CD4-positive, alpha-beta T cell (primary cell): ENCODE data around the gene PIP4K2A. TPM values are rescaled to one million over a fixed set of nuclear protein-coding genes. Genes with fewer than 3 reads are reported as not detected.

Source experiments
- ATAC-seq: fragments of 200-7000 bp; cut with Tn5 transposase; one replicate; pipeline ENCODE4 v1.10.0; 2022; ENCODE audit warnings: mild to moderate bottlenecking; ENCODE audit not compliant: poor library complexity
- CTCF ChIA-PET: fragments of 350-600 bp; sonication (Branson Sonifier 250); formaldehyde crosslinking; loops from one replicate; lab custom pipeline; 2021; ENCODE audit warnings: antibody characterized with exemption, inconsistent platforms; lab: Charles Lee
- POLR2A ChIA-PET: fragments of 350-600 bp; sonication (Branson Sonifier 250); formaldehyde crosslinking; loops from one replicate; lab custom pipeline; 2021; ENCODE audit warnings: antibody characterized with exemption, inconsistent platforms; lab: Charles Lee
- DNase-seq, 14 experiments: peaks; one replicate each; pipeline ENCODE4 v3.0.0-alpha.2; 2013 to 2020; ENCODE audit warnings: mixed read lengths in 2 of 14
- H3K27ac ChIP-seq, 2 donors: one replicate each; pipeline versions ENCODE4 v1.5.1 to v1.7.0; 2013; ENCODE audit warnings: low read length in 2 of 2, low read depth in 1 of 2, mild to moderate bottlenecking in 1 of 2
- H3K27me3 ChIP-seq, 2 experiments: 1 replicate in 1 of 2; 2 replicates in 1 of 2; pipeline versions ENCODE4 v1.6.1 to v1.7.0; 2013; ENCODE audit warnings: low read length in 2 of 2, control low read depth in 1 of 2, mild to moderate bottlenecking in 1 of 2, moderate library complexity in 1 of 2; ENCODE audit not compliant: insufficient read depth in 2 of 2, control insufficient read depth in 1 of 2
- H3K36me3 ChIP-seq: one replicate; pipeline ENCODE4 v1.6.1; 2013; ENCODE audit warnings: low read length, control low read depth; ENCODE audit not compliant: insufficient read depth
- H3K4me1 ChIP-seq: one replicate; pipeline ENCODE4 v1.6.1; 2013; ENCODE audit warnings: low read length, control low read depth; ENCODE audit not compliant: insufficient read depth
- H3K4me3 ChIP-seq: one replicate; pipeline ENCODE4 v1.5.1; 2013; ENCODE audit warnings: mild to moderate bottlenecking, low read length, moderate library complexity
- H3K9me3 ChIP-seq, 2 experiments: 1 replicate in 1 of 2; 2 replicates in 1 of 2; pipeline versions ENCODE4 v1.6.1 to v1.7.0; 2013; ENCODE audit warnings: low read length in 2 of 2, mild to moderate bottlenecking in 2 of 2, control low read depth in 1 of 2, moderate library complexity in 1 of 2; ENCODE audit not compliant: control insufficient read depth in 1 of 2, insufficient read depth in 1 of 2
- H3K27ac Mint-ChIP-seq: one replicate; pipeline ENCODE4 v1.8.0; 2020; ENCODE audit warnings: mixed read lengths
- H3K27me3 Mint-ChIP-seq: one replicate; pipeline ENCODE4 v1.8.0; 2021; ENCODE audit warnings: mixed read lengths
- H3K36me3 Mint-ChIP-seq: one replicate; pipeline ENCODE4 v1.8.0; 2021; ENCODE audit warnings: low read depth, mixed read lengths
- H3K4me1 Mint-ChIP-seq: one replicate; pipeline ENCODE4 v1.8.0; 2021; ENCODE audit warnings: low read depth, mixed read lengths
- H3K4me3 Mint-ChIP-seq: one replicate; pipeline ENCODE4 v1.8.0; 2020; ENCODE audit warnings: mild to moderate bottlenecking, mixed read lengths
- H3K9me3 Mint-ChIP-seq: one replicate; pipeline ENCODE4 v1.8.0; 2020; ENCODE audit warnings: mixed read lengths
- intact Hi-C, 2 experiments: fragments of 100-400 bp; cut with DNase I in 1 of 2; cut with micrococcal nuclease in 1 of 2; formaldehyde crosslinking; loops; one replicate each; pipeline versions ENCODE4 v1.15.1 to v1.9.0; 2023 to 2025; cut with DNase I, micrococcal nuclease
- total RNA-seq, 174 experiments: library from RNA in 2 of 174; stranded (reverse) in 2 of 174; gene quantifications; one replicate each; pipeline ENCODE4 v1.2.3 and lab custom pipeline; 2021 to 2026
- TF ChIP-seq, protein P1 (sequence below): fragments of 200-600 bp; IDR thresholded peaks from one replicate; pipeline ENCODE4 v1.8.0; 2022; ENCODE audit warnings: antibody characterized with exemption, mild to moderate bottlenecking

Gene PIP4K2A
- total RNA-seq, 2 experiments from 2014 or later, result 75.4 to 87.2 TPM

DNA sequence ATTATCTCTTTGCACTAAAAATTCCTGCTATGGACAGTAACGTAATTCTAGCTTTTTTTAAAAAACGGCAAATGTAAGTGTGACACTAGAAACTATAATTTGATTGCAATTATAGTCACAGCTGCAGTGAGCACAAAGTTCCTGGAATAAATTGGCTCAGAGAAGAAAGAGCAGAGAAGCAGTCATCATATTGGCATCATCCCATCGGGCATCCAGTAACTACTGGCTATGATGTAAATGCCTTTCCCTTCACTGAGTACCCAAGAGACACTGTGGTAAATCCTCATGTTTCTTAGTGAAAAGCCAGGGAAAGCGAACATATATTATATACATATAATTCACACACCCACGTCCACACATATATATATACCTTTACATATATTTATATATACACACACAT is 43.6 kb downstream of the PIP4K2A start:
- intact Hi-C loops, result no loop called here

DNA sequence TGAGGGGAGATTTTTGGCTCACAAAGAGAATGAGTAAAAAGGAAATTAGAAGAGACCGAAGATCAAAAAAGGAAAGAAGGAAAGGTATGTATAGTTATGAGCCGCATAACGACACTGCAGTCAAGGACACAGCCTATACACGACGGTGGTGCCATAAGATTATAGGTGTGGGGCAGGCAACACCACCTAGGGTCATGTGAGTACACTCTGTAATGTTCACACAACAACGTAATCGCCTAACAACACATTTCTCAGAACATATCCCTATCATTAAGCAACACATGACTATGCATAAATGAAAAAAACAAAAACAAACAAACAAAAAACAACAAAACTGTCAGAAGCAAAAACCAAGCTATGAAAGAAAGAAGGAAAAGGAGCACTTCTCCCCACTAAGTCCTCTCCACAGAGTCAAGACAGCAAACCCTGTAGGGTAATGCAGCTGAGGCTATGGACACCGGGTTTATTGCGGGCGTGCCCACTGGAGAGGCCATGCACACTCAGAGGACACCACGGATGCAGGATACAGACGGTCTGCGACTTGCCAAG is 45.1 kb downstream of the PIP4K2A start:
- no peak for DNase-seq
- intact Hi-C loops, result no loop called here
- POLR2A ChIA-PET, result interaction anchor here (0.7 to 8.6 kb wide), 7 partner anchors 9 to 57 kb away, joined by 3 to 157 read pairs (median 6); no protein-coding TSS in a partner anchor
- peak overlapping the region; percentile 18 to 30 for H3K27ac ChIP-seq
- H3K4me1 ChIP-seq, result peaks cover 52% of the 10 kb centered on the region
- H3K36me3 ChIP-seq, result no peaks in the 10 kb centered on the region
- H3K4me1 Mint-ChIP-seq, result peaks cover 83% of the 10 kb centered on the region
- CTCF ChIA-PET, result interaction anchor here (1.0 to 3.2 kb wide), 4 partner anchors 8 to 319 kb away, joined by 3 to 14 read pairs (median 4); no protein-coding TSS in a partner anchor
- H3K4me3 Mint-ChIP-seq, result peak overlapping the region; percentile 50
- TF ChIP-seq, protein P1, sequence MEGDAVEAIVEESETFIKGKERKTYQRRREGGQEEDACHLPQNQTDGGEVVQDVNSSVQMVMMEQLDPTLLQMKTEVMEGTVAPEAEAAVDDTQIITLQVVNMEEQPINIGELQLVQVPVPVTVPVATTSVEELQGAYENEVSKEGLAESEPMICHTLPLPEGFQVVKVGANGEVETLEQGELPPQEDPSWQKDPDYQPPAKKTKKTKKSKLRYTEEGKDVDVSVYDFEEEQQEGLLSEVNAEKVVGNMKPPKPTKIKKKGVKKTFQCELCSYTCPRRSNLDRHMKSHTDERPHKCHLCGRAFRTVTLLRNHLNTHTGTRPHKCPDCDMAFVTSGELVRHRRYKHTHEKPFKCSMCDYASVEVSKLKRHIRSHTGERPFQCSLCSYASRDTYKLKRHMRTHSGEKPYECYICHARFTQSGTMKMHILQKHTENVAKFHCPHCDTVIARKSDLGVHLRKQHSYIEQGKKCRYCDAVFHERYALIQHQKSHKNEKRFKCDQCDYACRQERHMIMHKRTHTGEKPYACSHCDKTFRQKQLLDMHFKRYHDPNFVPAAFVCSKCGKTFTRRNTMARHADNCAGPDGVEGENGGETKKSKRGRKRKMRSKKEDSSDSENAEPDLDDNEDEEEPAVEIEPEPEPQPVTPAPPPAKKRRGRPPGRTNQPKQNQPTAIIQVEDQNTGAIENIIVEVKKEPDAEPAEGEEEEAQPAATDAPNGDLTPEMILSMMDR, result no peak
- H3K9me3 Mint-ChIP-seq, result no peaks in the 10 kb centered on the region
- no peak overlapping the region for H3K4me3 ChIP-seq
- peak overlapping the region; percentile 84 for H3K27ac Mint-ChIP-seq
- no peaks in the 10 kb centered on the region for H3K27me3 Mint-ChIP-seq
- no peak for ATAC-seq
- H3K9me3 ChIP-seq, result no peaks in the 10 kb centered on the region
- no peaks in the 10 kb centered on the region for H3K36me3 Mint-ChIP-seq
- no peaks in the 10 kb centered on the region for H3K27me3 ChIP-seq

More for the DNA sequence above, 43.6 kb downstream of the PIP4K2A start:
- H3K36me3 Mint-ChIP-seq, result peaks cover 7% of the 10 kb centered on the region
- TF ChIP-seq, protein P1, result no peak
- no peaks in the 10 kb centered on the region for H3K36me3 ChIP-seq
- peaks cover 91% of the 10 kb centered on the region for H3K4me1 Mint-ChIP-seq
- no peak overlapping the region for H3K27ac ChIP-seq
- no peak overlapping the region for H3K4me3 ChIP-seq
- H3K9me3 Mint-ChIP-seq, result no peaks in the 10 kb centered on the region
- H3K9me3 ChIP-seq, result no peaks in the 10 kb centered on the region
- ChIA-PET POLR2A (interaction anchor here (0.6 to 8.6 kb wide), 5 partner anchors 10 to 301 kb away, joined by 3 to 157 read pairs (median 10); no protein-coding TSS in a partner anchor), CTCF (interaction anchor here (0.8 to 3.2 kb wide), 4 partner anchors 11 to 65 kb away, joined by 3 to 14 read pairs (median 3); no protein-coding TSS in a partner anchor)
- no peaks in the 10 kb centered on the region for H3K27me3 Mint-ChIP-seq
- no peak for DNase-seq
- H3K27me3 ChIP-seq, result no peaks in the 10 kb centered on the region
- H3K4me1 ChIP-seq, result peaks cover 57% of the 10 kb centered on the region
- ATAC-seq, result no peak
- H3K27ac Mint-ChIP-seq, result no peak overlapping the region
- H3K4me3 Mint-ChIP-seq, result no peak overlapping the region

DNA sequence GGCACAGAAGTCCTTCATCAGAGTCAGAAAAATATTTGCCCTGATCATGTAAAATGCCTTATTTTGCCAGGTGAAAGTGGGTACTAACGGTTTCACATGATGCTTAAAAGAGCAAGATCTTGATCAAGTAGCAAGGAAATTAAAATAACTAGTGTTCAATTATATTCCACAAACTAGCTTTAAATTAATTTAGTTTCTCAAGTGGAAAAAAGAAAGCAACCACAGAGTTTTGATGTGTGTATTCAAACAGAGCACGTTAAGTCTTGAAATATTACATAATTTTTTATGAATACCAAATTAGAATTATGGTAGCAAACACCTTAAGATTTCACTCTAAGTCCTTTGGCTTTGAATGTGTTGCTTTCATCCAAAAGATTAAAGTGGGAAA is 47.3 kb downstream of the PIP4K2A start:
- peaks cover 83% of the 10 kb centered on the region for H3K4me1 Mint-ChIP-seq
- no peaks in the 10 kb centered on the region for H3K27me3 Mint-ChIP-seq
- Histone ChIP-seq H3K9me3 (no peaks in the 10 kb centered on the region), H3K36me3 (no peaks in the 10 kb centered on the region), H3K4me1 (peaks cover 40% of the 10 kb centered on the region), H3K27me3 (no peaks in the 10 kb centered on the region), H3K4me3 (peak overlapping the region; percentile 45), H3K27ac (peak overlapping the region; percentile 42 to 63)
- DNase-seq (peak in 3 of 14 experiments; percentile 47 to 55 (median 52)), ATAC-seq (peak; percentile 16)
- ChIA-PET POLR2A (interaction anchor here (0.7 to 8.6 kb wide), 15 partner anchors 8 to 230 kb away, joined by 3 to 157 read pairs (median 9); partner anchors contain the start of gene PIP4K2A), CTCF (interaction anchor here (1.0 to 2.6 kb wide), 4 partner anchors 9 to 48 kb away, joined by 3 to 10 read pairs (median 4); no protein-coding TSS in a partner anchor)
- intact Hi-C loops, result loop anchor here (1.0 to 2.0 kb wide), 2 partner anchors 30 to 56 kb away; no protein-coding TSS in a partner anchor
- H3K27ac Mint-ChIP-seq, result peak overlapping the region; percentile 84
- TF ChIP-seq, protein P1, result no peak
- peak overlapping the region; percentile 77 for H3K4me3 Mint-ChIP-seq
- H3K9me3 Mint-ChIP-seq, result no peaks in the 10 kb centered on the region
- H3K36me3 Mint-ChIP-seq, result peaks cover 2% of the 10 kb centered on the region
